ENCODE results near the gene ZNF385B.

GRCh38 chr2:179765666-179766065, 95.7 kb downstream of the ZNF385B start:
- no peak for TF ChIP-seq EP300 (IDR thresholded peaks at IDR 0.05; ENCODE audit: borderline replicate concordance)
- no peak for TF ChIP-seq RAD21 (IDR thresholded peaks at IDR 0.05; ENCODE audit: low read depth)
- no peak for TF ChIP-seq REST (IDR thresholded peaks at IDR 0.05; ENCODE audit: low read depth)
- TF ChIP-seq CEBPB (IDR thresholded peaks at IDR 0.05), result no peak
- TF ChIP-seq YY1 (IDR thresholded peaks at IDR 0.05; ENCODE audit: low read depth), result no peak
- no peak for TF ChIP-seq FOXM1 (IDR thresholded peaks at IDR 0.05; ENCODE audit: borderline replicate concordance, low read depth)
- no peak for TF ChIP-seq MAX (IDR thresholded peaks at IDR 0.05)
- no peak for TF ChIP-seq TAF1 (IDR thresholded peaks at IDR 0.05; ENCODE audit: low read depth)
- no peak for TF ChIP-seq ZBTB7A (IDR thresholded peaks at IDR 0.05; ENCODE audit: low read depth)
- no peak for TF ChIP-seq TEAD4 (IDR thresholded peaks at IDR 0.05)

Measured in Ishikawa (cell line).